CD4-positive, alpha-beta T cell treated with Interferon gamma for 1 hour (primary cell): ENCODE results near the gene SMPX.

Source experiments
- DNase-seq: peaks from one replicate; pipeline ENCODE4 v3.0.0-alpha.2; 2020

Gene SMPX

GRCh38 chrX:21741869-21742701 is 15.8 kb downstream of the SMPX start:
- no peak for DNase-seq

GRCh38 chrX:21741364-21741763 is 16.6 kb downstream of the SMPX start:
- DNase-seq: no peak

- no peak for DNase-seq
Measured at GRCh38 chrX:21740329-21741274, 17.3 kb downstream of the SMPX start.

GRCh38 chrX:21738950-21739287 is 19.0 kb downstream of the SMPX start:
- DNase-seq: no peak

GRCh38 chrX:21738210-21738949 is 19.5 kb downstream of the SMPX start:
- DNase-seq: no peak

GRCh38 chrX:21735768-21736127 is 22.2 kb downstream of the SMPX start:
- no peak for DNase-seq

- DNase-seq: no peak
Measured at GRCh38 chrX:21735038-21735767, 22.7 kb downstream of the SMPX start.

- no peak for DNase-seq
Measured at GRCh38 chrX:21734175-21734574, 23.7 kb downstream of the SMPX start.

- no peak for DNase-seq
Measured at GRCh38 chrX:21733705-21734104, 24.2 kb downstream of the SMPX start.

- no peak for DNase-seq
Measured at GRCh38 chrX:21730026-21730425, 27.9 kb downstream of the SMPX start.

GRCh38 chrX:21728276-21728968 is 29.5 kb downstream of the SMPX start:
- no peak for DNase-seq

- DNase-seq: no peak
Measured at GRCh38 chrX:21725916-21726315, 32.0 kb downstream of the SMPX start.

- DNase-seq: no peak
Measured at GRCh38 chrX:21725496-21725895, 32.4 kb downstream of the SMPX start.

- DNase-seq: no peak
Measured at GRCh38 chrX:21723814-21724213, 34.1 kb downstream of the SMPX start.

- DNase-seq: no peak
Measured at GRCh38 chrX:21723084-21723483, 34.8 kb downstream of the SMPX start.

GRCh38 chrX:21721195-21721594 is 36.7 kb downstream of the SMPX start:
- DNase-seq: no peak

GRCh38 chrX:21718575-21718974 is 39.3 kb downstream of the SMPX start:
- no peak for DNase-seq

GRCh38 chrX:21717802-21718201 is 40.1 kb downstream of the SMPX start:
- DNase-seq: no peak

- DNase-seq: no peak
Measured at GRCh38 chrX:21715825-21716224, 42.1 kb downstream of the SMPX start.

- DNase-seq: no peak
Measured at GRCh38 chrX:21715337-21715736, 42.6 kb downstream of the SMPX start.

GRCh38 chrX:21711848-21712197 is 46.1 kb downstream of the SMPX start:
- no peak for DNase-seq
